WTC11 (cell line): ENCODE measurements around the gene FOXP1. TPM values are rescaled to one million over a fixed set of nuclear protein-coding genes. Genes with fewer than 3 reads are reported as not detected.

Experiments used
- ATAC-seq: fragments of 200-7000 bp; cut with Tn5 transposase; 2 replicates; pipeline ENCODE4 v1.10.0; 2021; ENCODE audit warnings: mild to moderate bottlenecking, moderate library complexity
- CTCF ChIA-PET: fragments of 300-600 bp; sonication (Branson Sonifier 250); formaldehyde crosslinking; loops from one replicate; lab custom pipeline; 2021; ENCODE audit warnings: antibody characterized with exemption; lab: Charles Lee
- POLR2A ChIA-PET: fragments of 350-600 bp; sonication (Branson Sonifier 250); formaldehyde crosslinking; loops from one replicate; lab custom pipeline; 2021; ENCODE audit warnings: antibody characterized with exemption; lab: Charles Lee
- DNase-seq: peaks from one replicate; pipeline ENCODE4 v3.0.0; 2021; ENCODE audit warnings: low spot score
- H3K27ac Mint-ChIP-seq: 2 replicates; pipeline ENCODE4 v1.8.0; 2021; ENCODE audit warnings: mixed read lengths
- H3K27me3 Mint-ChIP-seq: 2 replicates; pipeline ENCODE4 v1.8.0; 2021; ENCODE audit warnings: low read depth, mild to moderate bottlenecking, moderate library complexity, mixed read lengths
- H3K36me3 Mint-ChIP-seq: 2 replicates; pipeline ENCODE4 v1.8.0; 2021; ENCODE audit warnings: mixed read lengths
- H3K4me1 Mint-ChIP-seq: 2 replicates; pipeline ENCODE4 v1.8.0; 2022; ENCODE audit warnings: mixed read lengths
- H3K4me3 Mint-ChIP-seq: 2 replicates; pipeline ENCODE4 v1.8.0; 2021; ENCODE audit warnings: mild to moderate bottlenecking, moderate library complexity, mixed read lengths
- H3K9me3 Mint-ChIP-seq: 2 replicates; pipeline ENCODE4 v1.8.0; 2021; ENCODE audit warnings: mixed read lengths
- CREB1 ChIP-seq: sonication (generic); formaldehyde crosslinking; IDR thresholded peaks from 2 replicates; pipeline ENCODE4 v1.8.0; 2023; ENCODE audit warnings: mild to moderate bottlenecking, missing genetic modification reagents
- GRHL2 ChIP-seq: fragments of 250-450 bp; sonication (Bioruptor Pico); IDR thresholded peaks from 2 replicates; pipeline ENCODE4 v1.8.0; 2022; ENCODE audit warnings: mild to moderate bottlenecking, moderate library complexity; ENCODE audit not compliant: insufficient replicate concordance, severe bottlenecking
- GTF2I ChIP-seq: fragments of 250-450 bp; sonication (Bioruptor Pico); conservative IDR thresholded peaks from 2 replicates; pipeline ENCODE4 v1.4.0; 2021; ENCODE audit warnings: mild to moderate bottlenecking
- NR2C2 ChIP-seq: sonication (generic); formaldehyde crosslinking; IDR thresholded peaks from 2 replicates; pipeline ENCODE4 v1.8.0; 2022; ENCODE audit warnings: mild to moderate bottlenecking, missing genetic modification reagents
- SOX15 ChIP-seq: fragments of 250-450 bp; sonication (Bioruptor Pico); IDR thresholded peaks from 2 replicates; pipeline ENCODE4 v1.9.0; 2021; ENCODE audit warnings: mild to moderate bottlenecking
- TEAD1 ChIP-seq: sonication (generic); formaldehyde crosslinking; IDR thresholded peaks from 2 replicates; pipeline ENCODE4 v1.8.0; 2022; ENCODE audit warnings: mild to moderate bottlenecking, missing genetic modification reagents
- ZNF317 ChIP-seq: sonication (generic); formaldehyde crosslinking; IDR thresholded peaks from 2 replicates; pipeline ENCODE4 v1.8.1; 2023; ENCODE audit warnings: low read depth, mild to moderate bottlenecking, moderate library complexity, missing genetic modification reagents, borderline replicate concordance
- ZNF396 ChIP-seq: fragments of 250-450 bp; sonication (Bioruptor Pico); IDR thresholded peaks from 2 replicates; pipeline ENCODE4 v1.8.0; 2021; ENCODE audit warnings: mild to moderate bottlenecking, moderate library complexity, borderline replicate concordance
- ZNF671 ChIP-seq: fragments of 250-450 bp; sonication (Bioruptor Pico); IDR thresholded peaks from 2 replicates; pipeline ENCODE4 v1.8.0; 2021; ENCODE audit warnings: mild to moderate bottlenecking
- total RNA-seq: library from RNA; stranded (reverse); gene quantifications from 3 replicates; pipeline ENCODE4 v1.2.3, GENCODE V29; 2021
- TF ChIP-seq, protein P1 (sequence below): sonication (generic); formaldehyde crosslinking; IDR thresholded peaks from 2 replicates; pipeline ENCODE4 v1.8.1; 2022; ENCODE audit warnings: mild to moderate bottlenecking, moderate library complexity, missing genetic modification reagents
- TF ChIP-seq, protein P2 (sequence below): sonication (generic); formaldehyde crosslinking; IDR thresholded peaks from 2 replicates; pipeline ENCODE4 v1.8.1; 2023; ENCODE audit warnings: mild to moderate bottlenecking, moderate library complexity, missing genetic modification reagents
- TF ChIP-seq, protein P3 (sequence below): sonication (generic); formaldehyde crosslinking; conservative IDR thresholded peaks from 2 replicates; pipeline ENCODE4 v1.8.1; 2022; ENCODE audit warnings: mild to moderate bottlenecking, missing genetic modification reagents
- TF ChIP-seq, protein P4 (sequence below): fragments of 250-450 bp; sonication (Bioruptor Pico); conservative IDR thresholded peaks from 2 replicates; pipeline ENCODE4 v1.9.0; 2021; ENCODE audit warnings: mild to moderate bottlenecking
- TF ChIP-seq, protein P5 (sequence below): sonication (generic); formaldehyde crosslinking; IDR thresholded peaks from 2 replicates; pipeline ENCODE4 v1.8.1; 2022; ENCODE audit warnings: mild to moderate bottlenecking, missing genetic modification reagents, moderate library complexity, borderline replicate concordance
- TF ChIP-seq, protein P6 (sequence below): sonication (generic); formaldehyde crosslinking; IDR thresholded peaks from 2 replicates; pipeline ENCODE4 v1.8.1; 2023; ENCODE audit warnings: mild to moderate bottlenecking, missing genetic modification reagents
- TF ChIP-seq, protein P7 (sequence below): sonication (generic); formaldehyde crosslinking; IDR thresholded peaks from 2 replicates; pipeline ENCODE4 v1.8.1; 2023; ENCODE audit warnings: mild to moderate bottlenecking, missing genetic modification reagents, moderate library complexity
- TF ChIP-seq, protein P8 (sequence below): sonication (generic); formaldehyde crosslinking; IDR thresholded peaks from 2 replicates; pipeline ENCODE4 v1.8.1; 2023; ENCODE audit warnings: mild to moderate bottlenecking, missing genetic modification reagents

Gene FOXP1
- total RNA-seq, 1 experiment from 2014 or later = 25.8 TPM

DNA sequence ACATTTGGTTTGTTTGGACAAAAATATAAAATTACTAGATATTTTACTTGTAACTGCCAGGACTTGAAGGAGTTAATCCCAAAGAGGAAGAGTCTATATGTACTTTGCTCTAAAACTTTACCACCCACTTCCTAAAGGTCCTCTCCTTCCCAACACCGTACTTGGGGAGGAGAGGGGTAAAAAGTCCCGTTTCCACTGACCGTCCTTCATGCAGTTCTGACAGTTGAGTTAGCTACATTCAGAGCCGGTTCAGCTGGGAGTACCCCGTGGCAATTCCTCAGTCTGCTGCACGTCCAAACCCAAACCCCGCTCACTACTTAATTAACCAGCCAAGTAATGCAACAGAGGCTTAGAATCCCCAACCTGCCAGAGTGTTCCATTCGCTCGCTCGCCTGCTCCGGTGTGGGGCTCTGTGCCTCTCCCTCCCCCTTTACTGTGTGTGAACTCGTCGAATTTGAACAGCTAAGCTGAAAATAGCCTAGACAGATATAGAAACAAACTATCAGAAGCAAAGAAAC, 519.7 kb downstream of the FOXP1 start:
- no peak overlapping the region for H3K27ac Mint-ChIP-seq
- DNase-seq = peak; percentile 26
- H3K36me3 Mint-ChIP-seq = no peaks in the 10 kb centered on the region
- H3K4me3 Mint-ChIP-seq = no peak overlapping the region
- TF ChIP-seq, protein P1, sequence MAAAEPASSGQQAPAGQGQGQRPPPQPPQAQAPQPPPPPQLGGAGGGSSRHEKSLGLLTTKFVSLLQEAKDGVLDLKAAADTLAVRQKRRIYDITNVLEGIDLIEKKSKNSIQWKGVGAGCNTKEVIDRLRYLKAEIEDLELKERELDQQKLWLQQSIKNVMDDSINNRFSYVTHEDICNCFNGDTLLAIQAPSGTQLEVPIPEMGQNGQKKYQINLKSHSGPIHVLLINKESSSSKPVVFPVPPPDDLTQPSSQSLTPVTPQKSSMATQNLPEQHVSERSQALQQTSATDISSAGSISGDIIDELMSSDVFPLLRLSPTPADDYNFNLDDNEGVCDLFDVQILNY = no peak
- TF ChIP-seq, protein P2, sequence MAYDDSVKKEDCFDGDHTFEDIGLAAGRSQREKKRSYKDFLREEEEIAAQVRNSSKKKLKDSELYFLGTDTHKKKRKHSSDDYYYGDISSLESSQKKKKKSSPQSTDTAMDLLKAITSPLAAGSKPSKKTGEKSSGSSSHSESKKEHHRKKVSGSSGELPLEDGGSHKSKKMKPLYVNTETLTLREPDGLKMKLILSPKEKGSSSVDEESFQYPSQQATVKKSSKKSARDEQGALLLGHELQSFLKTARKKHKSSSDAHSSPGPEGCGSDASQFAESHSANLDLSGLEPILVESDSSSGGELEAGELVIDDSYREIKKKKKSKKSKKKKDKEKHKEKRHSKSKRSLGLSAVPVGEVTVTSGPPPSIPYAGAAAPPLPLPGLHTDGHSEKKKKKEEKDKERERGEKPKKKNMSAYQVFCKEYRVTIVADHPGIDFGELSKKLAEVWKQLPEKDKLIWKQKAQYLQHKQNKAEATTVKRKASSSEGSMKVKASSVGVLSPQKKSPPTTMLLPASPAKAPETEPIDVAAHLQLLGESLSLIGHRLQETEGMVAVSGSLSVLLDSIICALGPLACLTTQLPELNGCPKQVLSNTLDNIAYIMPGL = no peak
- TF ChIP-seq CREB1 (CRISPR knock-in tag) = no peak
- no peak for TF ChIP-seq GRHL2 (CRISPR knock-in tag)
- TF ChIP-seq, protein P3, sequence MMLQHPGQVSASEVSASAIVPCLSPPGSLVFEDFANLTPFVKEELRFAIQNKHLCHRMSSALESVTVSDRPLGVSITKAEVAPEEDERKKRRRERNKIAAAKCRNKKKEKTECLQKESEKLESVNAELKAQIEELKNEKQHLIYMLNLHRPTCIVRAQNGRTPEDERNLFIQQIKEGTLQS = no peak
- TF ChIP-seq, protein P4, sequence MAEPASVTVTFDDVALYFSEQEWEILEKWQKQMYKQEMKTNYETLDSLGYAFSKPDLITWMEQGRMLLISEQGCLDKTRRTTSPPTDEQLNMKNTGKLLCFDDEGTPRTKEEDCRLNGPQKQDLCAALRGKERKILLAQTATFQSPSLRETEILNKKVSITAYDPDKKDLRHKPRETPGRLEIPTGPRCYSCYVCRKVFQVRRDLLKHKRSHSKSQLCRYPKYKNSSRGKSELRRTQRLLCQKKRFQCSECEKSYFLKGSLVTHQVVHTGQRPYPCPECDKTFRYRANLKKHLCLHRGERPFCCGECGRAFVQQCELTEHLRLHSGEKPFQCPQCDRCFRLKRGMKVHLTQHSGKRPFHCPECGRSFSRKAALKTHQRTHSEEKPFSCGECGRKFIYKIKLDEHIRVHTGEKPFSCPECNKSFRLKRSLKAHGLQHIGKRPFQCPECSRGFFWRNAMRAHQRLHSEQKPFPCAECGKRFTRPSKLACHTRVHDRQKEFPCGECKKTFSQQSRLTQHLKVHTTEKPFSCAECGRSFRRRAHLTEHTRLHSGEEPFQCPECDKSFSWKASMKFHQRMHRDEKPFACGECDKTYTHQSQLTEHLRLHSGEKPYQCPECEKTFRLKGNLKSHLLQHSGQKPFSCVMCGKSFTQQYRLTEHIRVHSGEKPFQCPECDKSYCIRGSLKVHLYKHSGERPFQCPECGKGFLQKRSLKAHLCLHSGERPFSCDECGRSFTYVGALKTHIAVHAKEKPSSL (CRISPR knock-in tag) = no peak
- TF ChIP-seq NR2C2 (CRISPR knock-in tag) = no peak
- TF ChIP-seq, protein P5, sequence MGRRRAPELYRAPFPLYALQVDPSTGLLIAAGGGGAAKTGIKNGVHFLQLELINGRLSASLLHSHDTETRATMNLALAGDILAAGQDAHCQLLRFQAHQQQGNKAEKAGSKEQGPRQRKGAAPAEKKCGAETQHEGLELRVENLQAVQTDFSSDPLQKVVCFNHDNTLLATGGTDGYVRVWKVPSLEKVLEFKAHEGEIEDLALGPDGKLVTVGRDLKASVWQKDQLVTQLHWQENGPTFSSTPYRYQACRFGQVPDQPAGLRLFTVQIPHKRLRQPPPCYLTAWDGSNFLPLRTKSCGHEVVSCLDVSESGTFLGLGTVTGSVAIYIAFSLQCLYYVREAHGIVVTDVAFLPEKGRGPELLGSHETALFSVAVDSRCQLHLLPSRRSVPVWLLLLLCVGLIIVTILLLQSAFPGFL (CRISPR knock-in tag) = no peak
- TF ChIP-seq GTF2I (CRISPR knock-in tag) = no peak
- TF ChIP-seq, protein P6, sequence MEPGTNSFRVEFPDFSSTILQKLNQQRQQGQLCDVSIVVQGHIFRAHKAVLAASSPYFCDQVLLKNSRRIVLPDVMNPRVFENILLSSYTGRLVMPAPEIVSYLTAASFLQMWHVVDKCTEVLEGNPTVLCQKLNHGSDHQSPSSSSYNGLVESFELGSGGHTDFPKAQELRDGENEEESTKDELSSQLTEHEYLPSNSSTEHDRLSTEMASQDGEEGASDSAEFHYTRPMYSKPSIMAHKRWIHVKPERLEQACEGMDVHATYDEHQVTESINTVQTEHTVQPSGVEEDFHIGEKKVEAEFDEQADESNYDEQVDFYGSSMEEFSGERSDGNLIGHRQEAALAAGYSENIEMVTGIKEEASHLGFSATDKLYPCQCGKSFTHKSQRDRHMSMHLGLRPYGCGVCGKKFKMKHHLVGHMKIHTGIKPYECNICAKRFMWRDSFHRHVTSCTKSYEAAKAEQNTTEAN (CRISPR knock-in tag) = no peak
- TF ChIP-seq ZNF671 = no peak
- TF ChIP-seq ZNF396 = no peak
- TF ChIP-seq, protein P7, sequence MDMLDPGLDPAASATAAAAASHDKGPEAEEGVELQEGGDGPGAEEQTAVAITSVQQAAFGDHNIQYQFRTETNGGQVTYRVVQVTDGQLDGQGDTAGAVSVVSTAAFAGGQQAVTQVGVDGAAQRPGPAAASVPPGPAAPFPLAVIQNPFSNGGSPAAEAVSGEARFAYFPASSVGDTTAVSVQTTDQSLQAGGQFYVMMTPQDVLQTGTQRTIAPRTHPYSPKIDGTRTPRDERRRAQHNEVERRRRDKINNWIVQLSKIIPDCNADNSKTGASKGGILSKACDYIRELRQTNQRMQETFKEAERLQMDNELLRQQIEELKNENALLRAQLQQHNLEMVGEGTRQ = no peak
- no peak for TF ChIP-seq ZNF317 (CRISPR knock-in tag)
- TF ChIP-seq TEAD1 (CRISPR knock-in tag) = no peak
- no peak for TF ChIP-seq SOX15 (CRISPR knock-in tag)
- TF ChIP-seq, protein P8, sequence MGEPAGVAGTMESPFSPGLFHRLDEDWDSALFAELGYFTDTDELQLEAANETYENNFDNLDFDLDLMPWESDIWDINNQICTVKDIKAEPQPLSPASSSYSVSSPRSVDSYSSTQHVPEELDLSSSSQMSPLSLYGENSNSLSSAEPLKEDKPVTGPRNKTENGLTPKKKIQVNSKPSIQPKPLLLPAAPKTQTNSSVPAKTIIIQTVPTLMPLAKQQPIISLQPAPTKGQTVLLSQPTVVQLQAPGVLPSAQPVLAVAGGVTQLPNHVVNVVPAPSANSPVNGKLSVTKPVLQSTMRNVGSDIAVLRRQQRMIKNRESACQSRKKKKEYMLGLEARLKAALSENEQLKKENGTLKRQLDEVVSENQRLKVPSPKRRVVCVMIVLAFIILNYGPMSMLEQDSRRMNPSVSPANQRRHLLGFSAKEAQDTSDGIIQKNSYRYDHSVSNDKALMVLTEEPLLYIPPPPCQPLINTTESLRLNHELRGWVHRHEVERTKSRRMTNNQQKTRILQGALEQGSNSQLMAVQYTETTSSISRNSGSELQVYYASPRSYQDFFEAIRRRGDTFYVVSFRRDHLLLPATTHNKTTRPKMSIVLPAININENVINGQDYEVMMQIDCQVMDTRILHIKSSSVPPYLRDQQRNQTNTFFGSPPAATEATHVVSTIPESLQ (CRISPR knock-in tag) = no peak
- H3K27me3 Mint-ChIP-seq = peaks cover 8% of the 10 kb centered on the region
- ChIA-PET CTCF (no interaction called here), POLR2A (no interaction called here)
- H3K9me3 Mint-ChIP-seq = no peaks in the 10 kb centered on the region
- peaks cover 63% of the 10 kb centered on the region for H3K4me1 Mint-ChIP-seq
- ATAC-seq = peak; percentile 52
